NCI-H524 (cell line): ENCODE measurements around the gene ADGRF3.
"Not testable (repeated sequence)": the region's sequence is repeated elsewhere in the genome, so short reads cannot be mapped to it uniquely, and the experiment has no call there.

Experiments
- DNase-seq, 2 experiments: peaks; one replicate each; lab custom pipeline; 2025; lab: John Stamatoyannopoulos, UW

The ADGRF3 gene

DNA sequence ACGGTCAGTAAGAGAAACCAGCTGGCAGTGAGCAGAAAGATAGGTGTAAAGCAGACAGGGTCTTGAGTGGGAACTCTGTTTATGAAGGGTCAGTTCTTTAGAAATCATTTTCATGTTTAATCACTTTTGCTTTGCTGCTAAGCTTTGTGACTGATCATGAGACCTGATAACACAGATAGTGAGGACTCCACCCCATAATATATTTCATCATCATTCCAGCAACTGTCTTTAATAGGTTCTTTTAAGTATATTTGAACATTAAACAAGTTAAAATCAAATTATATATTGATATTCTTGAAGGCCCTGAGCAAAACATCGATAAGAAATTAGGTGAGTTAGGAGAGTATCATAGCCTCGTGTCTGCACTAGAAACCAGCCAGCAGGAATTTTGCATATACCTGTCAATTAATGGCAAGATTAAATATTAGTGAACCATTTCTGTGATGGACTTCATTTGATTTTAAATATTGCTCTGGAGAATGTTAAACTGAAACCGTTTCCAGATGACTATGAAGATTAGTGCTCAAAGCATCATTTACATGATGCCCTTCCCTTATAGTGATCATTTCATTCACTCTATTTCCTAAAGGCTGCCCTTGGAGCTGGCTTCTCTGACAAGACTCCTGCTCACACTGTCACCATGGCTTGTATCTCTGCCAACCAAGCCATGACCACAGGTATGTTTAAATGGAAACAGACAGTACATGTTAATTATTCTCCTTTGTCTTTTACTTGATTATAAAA lies 69.9 kb downstream of the ADGRF3 start:
- DNase-seq, result no peak

DNA sequence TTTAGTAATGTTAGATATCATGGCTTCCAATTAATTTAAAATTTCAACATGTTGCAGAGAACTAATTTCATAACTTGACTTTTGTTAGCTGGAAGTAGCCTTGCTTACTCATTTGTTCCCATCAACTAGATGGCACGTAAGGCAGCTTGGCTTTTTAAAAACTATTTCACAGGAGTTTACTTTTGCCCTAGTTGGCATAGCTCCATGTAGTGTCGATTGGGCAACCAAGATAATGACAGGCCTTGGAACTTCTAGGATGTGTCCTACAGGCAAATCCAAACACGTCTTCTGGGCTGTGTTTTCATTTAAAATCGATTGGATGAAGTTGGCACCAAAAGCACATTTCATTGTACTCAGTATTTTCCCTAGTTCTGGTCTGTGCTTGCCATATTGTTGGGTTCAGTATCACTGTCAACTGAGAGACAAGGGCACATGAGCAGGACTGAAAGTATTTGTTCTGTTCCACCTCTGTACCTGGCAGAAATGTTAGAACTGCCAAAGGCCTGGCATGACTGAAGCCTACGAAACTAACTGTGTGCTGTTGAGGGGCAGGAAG lies 72.5 kb downstream of the ADGRF3 start:
- DNase-seq, result no peak

DNA sequence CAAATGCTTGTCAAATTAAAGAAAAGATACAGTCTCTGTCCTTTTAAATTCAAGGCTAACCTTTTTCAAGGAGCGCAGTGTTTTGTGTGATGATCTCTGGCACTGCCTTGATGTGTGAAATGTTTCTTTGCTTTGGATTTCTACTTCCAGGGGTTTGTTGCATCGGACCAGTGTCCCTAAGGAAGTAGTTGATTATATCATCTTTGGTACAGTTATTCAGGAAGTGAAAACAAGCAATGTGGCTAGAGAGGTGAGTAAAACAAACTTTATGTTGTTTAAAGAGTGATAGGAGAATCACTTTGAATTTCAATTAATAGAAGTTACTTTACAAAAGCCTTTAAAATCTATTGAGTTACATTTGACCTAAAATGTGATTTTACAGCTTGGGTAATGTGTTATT lies 73.1 kb downstream of the ADGRF3 start:
- DNase-seq, result no peak

DNA sequence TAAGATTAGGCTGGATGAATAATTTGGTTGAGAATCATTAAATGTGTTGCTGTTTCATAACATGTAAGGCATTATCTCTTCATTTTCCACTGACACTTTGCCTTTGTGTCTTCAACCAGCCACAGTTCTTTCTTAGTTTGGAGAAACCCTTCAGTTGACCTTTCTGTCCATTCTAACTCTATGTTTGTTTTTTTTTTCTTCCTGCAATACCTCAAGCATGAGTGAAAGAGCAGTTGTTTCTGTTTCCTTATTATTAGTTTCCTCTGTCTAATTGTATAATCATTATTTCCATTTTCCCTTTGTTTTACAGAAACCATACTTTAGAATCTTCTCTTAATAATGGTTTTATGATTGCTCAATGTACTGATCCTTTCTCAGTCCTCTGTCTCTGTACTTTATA lies 76.2 kb downstream of the ADGRF3 start:
- no peak for DNase-seq

DNA sequence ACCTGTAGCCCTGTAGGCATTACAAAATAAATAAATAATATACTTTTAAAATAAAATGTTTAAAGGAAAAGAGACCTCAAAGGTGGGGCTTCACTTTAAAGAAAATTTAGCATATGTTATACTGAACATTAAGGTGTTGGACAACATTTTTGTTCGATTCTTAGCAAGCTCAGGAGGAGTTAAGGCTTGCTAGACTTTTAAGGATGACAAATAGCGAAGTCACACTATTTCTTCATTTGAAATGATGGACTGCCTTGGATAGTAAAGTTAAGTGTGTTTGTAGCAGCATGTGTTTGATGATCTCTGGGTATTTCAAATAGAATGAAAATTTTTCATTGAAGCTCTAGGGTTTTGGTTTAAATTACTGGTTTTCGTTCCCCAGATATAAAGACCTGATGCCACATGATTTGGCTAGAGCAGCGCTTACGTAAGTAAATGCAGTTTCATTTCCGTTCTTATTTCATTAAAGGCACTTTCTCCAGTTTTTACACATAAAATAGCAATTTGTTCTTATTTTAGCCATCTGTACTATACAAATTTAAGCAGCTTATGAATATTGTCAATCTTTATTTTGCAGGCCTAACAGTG lies 76.9 kb downstream of the ADGRF3 start:
- no peak for DNase-seq

DNA sequence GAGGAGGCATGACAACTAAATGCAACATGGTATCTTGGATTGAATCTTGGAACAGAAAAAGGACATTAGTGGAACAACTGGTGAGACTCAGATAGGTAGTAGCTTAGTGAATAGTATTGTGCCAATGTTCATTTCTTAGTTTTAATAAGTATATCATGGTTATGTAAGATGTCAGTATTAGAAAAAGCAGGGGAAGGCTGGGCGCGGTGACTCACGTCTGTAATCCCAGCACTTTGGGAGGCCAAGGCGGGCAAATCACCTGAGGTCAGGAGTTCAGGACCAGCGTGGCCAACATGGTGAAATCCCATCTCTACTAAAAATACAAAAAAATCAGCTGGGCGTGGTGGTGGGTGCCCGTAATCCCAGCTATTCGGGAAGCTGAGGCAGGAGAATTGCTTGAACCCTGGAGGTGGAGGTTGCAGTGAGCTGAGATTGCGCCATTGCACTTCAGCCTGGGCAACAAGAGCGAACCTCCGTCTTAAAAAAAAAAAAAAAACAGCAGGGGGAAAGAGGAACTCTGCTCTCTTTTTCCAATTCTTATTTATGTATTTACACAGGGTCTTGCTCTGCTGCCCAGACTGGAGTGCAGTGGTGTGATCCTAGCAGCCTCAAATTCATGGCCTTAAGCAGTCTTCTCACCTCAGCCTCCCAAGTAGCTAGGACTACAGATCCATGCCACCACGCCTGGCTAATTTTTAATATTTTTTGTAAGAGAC lies 77.8 kb downstream of the ADGRF3 start:
- not testable (repeated sequence) for DNase-seq

DNA sequence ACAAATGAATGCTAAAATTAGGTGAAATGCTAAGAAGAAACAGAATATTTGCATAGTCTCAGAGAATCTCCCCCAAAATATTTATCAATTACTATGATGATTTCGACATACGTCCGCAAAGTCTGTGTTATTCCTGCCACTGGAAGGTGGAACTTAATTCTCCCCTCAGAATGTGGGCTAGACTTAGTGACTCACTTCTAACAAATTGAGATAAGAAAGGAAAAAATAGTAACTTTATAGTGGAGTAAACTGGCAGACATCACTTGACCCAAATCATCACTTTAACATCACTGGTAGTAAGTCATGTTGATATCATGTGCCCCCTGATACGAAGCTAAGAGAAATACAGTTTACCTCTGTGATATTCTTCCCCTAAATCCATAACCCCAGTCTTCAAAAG lies 78.4 kb downstream of the ADGRF3 start:
- no peak for DNase-seq

DNA sequence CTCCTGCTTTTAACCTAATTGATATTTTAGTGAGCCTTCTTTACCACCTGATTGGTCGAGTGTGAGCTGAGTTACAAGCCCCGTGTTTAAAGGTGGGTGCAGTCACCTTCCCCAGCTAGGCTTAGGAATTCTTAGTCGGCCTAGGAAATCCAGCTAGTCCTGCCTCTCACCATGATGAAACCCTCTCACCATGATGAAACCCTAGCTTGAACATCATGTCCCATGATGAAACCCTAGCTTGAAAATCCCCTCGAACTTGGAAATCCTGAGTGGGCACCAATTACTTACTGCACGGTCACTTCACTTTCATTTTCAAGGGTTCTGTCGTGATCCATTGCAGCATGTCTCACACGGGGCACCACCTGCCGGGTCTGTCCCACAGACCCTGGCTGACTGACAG lies 87.8 kb downstream of the ADGRF3 start:
- not testable (repeated sequence) for DNase-seq
